Pons (tissue), 1 donor: Measurements from ENCODE around the gene BBC3.
"Not testable (repeated sequence)": the region's sequence is repeated elsewhere in the genome, so short reads cannot be mapped to it uniquely, and the experiment has no call there.

Experiments
- DNase-seq: peaks from one replicate; pipeline ENCODE4 v3.0.0-alpha.2; 2016; ENCODE audit warnings: low spot score

Gene BBC3

GRCh38 chr19:47258434-47258833, 27.4 kb upstream of the BBC3 start:
- DNase-seq, result no peak

DNA sequence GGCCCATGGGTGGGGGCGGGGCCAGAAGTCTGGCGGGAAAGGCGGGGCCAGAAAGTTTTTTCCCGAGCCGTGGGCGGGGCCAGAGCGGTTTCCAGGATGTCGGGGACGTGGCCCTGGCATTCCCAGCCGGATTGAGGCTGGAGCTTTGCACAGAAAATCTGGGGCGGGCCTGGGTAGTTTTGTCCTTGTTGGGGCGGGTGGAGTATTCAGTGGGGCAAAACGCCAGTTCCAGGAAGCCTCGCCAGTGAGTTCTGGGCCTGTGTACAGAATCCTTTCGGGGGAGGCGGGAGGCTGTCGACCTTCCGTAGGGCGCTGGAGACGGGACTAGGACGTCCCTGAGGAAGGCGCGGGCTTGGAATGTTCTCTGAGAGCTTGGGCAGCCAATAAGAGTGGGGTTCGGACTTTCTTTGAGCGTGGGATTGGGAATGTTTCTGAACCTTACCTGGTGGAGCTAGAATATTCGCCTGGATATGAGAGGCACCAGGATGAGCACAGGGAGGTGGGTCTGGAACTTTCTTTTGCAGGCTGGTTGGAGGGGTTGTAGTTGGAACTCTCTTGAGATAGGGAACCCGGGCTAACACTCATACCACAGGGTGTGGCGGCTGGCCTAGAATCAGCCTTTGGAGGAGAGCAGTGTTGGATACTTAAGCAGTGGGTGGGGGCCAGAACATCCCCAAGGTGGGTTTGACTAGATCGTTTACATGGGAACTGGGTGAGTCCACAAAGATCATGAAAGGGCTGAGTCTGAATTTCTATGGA, 26.6 kb upstream of the BBC3 start:
- no peak for DNase-seq

DNA sequence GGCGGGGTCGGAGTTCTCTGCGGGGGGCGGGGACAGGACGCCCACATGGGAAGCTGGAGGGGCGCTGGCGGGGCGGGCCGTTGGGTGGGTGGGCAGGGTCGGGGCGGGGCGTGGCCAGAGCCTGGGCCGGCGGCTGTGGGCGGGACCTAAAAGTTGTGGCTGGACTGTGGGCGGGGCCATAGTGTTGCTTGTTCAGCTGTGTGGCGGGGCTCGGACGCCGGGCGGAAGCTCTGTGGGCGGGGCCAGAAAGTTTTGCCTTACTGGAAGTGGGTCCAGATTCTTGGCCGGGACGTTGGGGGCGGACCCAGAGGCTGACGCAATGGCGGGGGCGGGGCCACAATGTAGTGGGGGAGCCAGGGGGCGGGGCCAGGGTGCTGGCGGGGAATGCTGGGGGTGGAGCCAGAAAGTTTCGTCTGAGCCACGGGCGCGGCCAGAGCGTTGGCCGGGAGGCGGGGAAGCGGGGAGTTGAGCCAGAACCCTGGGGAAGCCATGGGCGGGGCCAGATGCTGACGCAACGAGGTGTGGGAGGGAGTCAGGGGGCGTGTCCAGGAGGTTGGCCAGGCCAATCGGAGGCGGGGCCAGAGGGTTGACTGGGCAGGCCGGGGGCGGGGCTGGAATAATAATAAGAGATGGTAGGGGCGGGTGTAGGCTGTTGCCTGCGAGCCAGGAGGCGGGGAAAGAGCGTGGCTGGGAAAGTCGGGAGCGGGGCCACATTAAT, 25.9 kb upstream of the BBC3 start:
- peak; percentile 97 for DNase-seq

DNA sequence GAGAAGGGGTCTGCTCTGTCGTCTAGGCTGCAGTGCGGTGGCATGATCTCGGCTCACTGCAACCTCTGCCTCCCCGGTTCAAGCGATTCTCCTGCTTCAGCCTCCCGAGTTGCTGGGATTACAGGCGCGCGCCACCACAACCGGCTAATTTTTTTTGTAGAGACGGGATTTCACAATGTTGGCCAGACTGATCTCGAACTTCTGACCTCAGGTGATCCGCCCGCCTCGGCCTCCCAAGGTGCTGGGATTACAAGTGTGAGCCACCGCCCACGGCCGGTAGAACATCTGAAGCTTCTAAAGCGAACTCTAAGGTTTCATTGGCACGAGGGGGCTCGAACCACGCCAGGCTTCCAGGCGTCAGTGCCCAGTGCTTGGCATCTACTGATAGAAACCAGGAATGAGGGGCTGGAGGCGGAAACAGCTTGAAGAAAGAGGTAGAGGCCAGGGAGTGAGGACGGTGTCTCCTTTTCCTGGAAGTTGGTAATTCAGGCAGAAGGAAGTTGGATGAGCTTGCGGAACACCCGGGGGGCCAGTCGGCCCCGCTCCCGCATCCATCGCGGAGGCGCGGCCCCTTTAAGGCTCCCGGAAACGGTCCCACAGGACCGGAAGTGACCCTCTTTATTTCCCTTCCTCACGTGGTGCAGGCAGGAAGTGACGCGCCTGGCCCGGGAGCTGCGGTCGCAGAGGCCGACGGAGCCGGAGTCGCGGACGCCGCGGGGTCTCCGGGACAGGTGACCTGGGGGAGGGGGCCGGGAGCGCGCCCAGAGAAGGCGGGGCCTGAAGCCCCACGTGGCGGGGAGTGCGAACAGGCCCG, 25.1 kb upstream of the BBC3 start, which contains the start of gene CCDC9:
TSS of gene CCDC9 (plus strand) at position 647 of the 814 bp plus-strand sequence. CDS start 1,876 bp downstream, outside the sequence.
- peak; percentile 94 for DNase-seq

DNA sequence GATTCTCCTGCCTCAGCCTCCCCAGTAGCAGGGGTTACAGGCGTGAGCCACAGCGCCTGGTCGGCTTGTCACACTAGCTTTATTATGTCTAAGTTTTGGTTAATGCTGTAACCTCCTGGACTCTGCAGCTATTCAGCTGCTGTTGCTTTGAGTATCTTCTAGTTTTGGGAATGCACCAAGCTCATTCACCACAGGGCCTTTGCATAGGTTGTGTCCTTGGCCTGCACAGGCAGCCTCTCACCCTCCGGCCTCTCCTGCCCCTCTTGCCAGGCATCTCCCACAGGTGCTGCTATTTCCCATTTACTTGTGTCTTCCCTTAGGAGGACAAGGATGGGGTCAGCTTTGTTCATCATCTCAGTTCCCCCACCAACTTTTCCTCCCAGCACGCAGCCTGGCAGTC, 23.0 kb upstream of the BBC3 start:
- DNase-seq, result no peak

DNA sequence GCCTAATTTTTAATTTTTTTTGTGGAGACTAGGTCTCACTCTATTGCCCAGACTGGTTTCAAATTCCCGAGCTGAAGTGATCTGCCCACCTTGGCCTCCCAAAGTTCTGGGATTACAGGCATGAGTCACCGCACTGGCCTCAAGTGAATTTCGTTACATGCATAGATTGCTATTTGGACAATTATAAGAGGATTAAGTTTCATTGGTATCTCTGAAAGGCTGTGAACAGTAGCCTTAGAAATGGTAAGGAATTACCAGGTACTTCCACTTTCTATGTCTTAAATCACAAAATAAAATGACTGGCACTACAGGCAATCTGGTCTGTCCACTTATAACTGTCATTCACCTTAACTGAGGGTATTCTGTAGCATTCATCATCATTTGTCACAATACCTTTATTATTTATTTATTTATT, 22.5 kb upstream of the BBC3 start:
- DNase-seq, result no peak

GRCh38 chr19:47253016-47253415, 22.0 kb upstream of the BBC3 start:
- DNase-seq, result not testable (repeated sequence)

- peak; percentile 59 for DNase-seq
These were observed 16.4 kb upstream of the BBC3 start for GRCh38 chr19:47247308-47247990.

- peak; percentile 80 for DNase-seq
These were observed 13.0 kb upstream of the BBC3 start for GRCh38 chr19:47243776-47244547.

DNA sequence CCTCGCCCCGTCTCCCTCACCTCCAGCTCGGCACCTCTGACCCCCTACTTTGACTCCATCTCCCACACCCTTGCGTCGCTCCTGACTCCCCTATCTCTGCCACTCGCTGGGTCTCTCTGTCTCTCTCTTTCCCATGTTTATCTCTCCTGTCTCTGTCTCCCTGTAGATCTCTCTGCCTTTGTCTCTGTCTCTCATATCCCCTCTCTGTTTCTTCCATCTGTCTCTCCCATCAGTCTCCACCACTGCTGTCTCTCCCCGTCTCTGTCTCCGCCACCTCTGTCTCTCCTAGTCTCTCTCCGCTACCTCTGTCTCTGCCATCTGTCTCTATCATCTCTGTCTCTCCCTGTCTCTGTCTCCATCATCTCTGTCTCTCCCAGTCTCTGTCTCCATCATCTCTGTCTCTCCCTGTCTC, 12.4 kb upstream of the BBC3 start:
- DNase-seq, result no peak

- DNase-seq, result no peak
These were observed 11.0 kb upstream of the BBC3 start for GRCh38 chr19:47241919-47242577.

- no peak for DNase-seq
These were observed 10.3 kb upstream of the BBC3 start for GRCh38 chr19:47240996-47241918.

DNA sequence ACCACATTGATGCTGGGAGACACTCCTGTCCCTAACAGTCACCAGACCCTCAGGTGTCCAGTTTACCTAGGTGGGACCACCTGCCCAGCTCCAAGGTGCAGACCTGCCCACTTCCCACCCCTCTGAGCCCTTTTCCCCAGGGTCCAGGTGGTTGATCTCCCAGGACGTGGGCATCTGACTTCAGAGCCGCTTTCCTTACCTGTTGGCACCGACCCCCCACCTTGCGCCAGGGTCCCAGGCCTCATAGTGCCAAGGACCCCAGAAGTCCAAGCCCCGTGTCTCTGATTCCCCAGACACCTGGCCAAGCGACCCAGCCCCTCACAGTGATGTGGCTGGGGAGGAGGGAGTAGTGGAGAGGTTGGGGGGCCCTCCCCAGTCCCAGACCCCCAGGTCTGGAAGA, 9.6 kb upstream of the BBC3 start:
- no peak for DNase-seq

GRCh38 chr19:47239610-47240296, 8.8 kb upstream of the BBC3 start:
- peak; percentile 52 for DNase-seq

GRCh38 chr19:47239152-47239551, 8.2 kb upstream of the BBC3 start:
- DNase-seq, result no peak

DNA sequence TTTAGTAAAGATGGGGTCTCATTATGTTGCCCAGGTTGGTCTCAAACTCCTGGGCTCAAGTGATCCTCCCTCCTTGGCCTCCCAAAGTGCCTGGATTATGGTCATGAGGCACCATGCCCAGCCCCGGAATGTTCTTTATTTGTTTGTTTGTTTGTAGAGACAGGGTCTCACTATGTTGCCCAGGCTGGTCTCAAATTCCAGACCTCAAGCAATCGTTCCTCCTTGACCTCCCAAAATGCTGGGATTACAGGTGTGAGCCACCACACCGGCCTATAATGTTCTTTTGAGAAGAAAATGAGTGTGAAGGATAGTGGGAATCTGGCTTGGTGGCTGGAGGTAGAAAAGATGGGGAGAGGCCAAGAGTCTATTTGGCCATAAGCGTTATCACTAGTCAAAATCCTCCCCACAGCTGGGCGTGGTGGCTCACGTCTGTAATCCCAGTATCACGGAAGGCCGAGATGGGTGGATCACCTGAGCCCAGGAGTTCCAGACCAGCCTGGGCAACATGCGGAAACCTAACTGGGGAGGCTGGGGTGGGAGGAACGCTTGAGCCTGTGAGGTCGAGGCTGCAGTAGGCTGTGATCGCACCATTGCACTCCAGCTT, 5.2 kb upstream of the BBC3 start:
- no peak for DNase-seq

GRCh38 chr19:47232422-47233211, 1.6 kb upstream of the BBC3 start:
- DNase-seq, result no peak
